HG03066 (cell line): ENCODE data around the gene ACP3.

ENCODE experiments used
- ATAC-seq: cut with Tn5 transposase; IDR thresholded peaks from one replicate; pipeline ENCODE4 v1.9.1; 2021; ENCODE audit warnings: low read depth; ENCODE audit not compliant: unreplicated experiment

The ACP3 gene

GRCh38 chr3:132311841-132312240 is 5.4 kb upstream of the ACP3 start:
- ATAC-seq = no peak

- ATAC-seq = no peak
Measured at GRCh38 chr3:132315851-132316250, 1.4 kb upstream of the ACP3 start.

- ATAC-seq = no peak
Measured at GRCh38 chr3:132318451-132318850, 1.2 kb downstream of the ACP3 start.

- ATAC-seq = no peak
Measured at GRCh38 chr3:132321304-132321703, 4.1 kb downstream of the ACP3 start.

- ATAC-seq = no peak
Measured at GRCh38 chr3:132325103-132325606, 7.9 kb downstream of the ACP3 start.

GRCh38 chr3:132325634-132326033 is 8.4 kb downstream of the ACP3 start:
- no peak for ATAC-seq

- no peak for ATAC-seq
Measured at GRCh38 chr3:132326251-132326650, 9.0 kb downstream of the ACP3 start.

GRCh38 chr3:132332082-132332481 is 14.9 kb downstream of the ACP3 start:
- no peak for ATAC-seq

- no peak for ATAC-seq
Measured at GRCh38 chr3:132332508-132332907, 15.3 kb downstream of the ACP3 start.

- ATAC-seq = no peak
Measured at GRCh38 chr3:132341746-132342145, 24.5 kb downstream of the ACP3 start.

GRCh38 chr3:132342183-132342582 is 25.0 kb downstream of the ACP3 start:
- no peak for ATAC-seq

GRCh38 chr3:132342610-132343009 is 25.4 kb downstream of the ACP3 start:
- no peak for ATAC-seq

GRCh38 chr3:132343018-132343612 is 25.9 kb downstream of the ACP3 start:
- peak; percentile 58 for ATAC-seq

- no peak for ATAC-seq
Measured at GRCh38 chr3:132344666-132345280, 27.6 kb downstream of the ACP3 start.

- ATAC-seq = no peak
Measured at GRCh38 chr3:132346841-132347736, 29.9 kb downstream of the ACP3 start.

- ATAC-seq = no peak
Measured at GRCh38 chr3:132347811-132348210, 30.6 kb downstream of the ACP3 start.

- no peak for ATAC-seq
Measured at GRCh38 chr3:132348531-132348930, 31.3 kb downstream of the ACP3 start.

- ATAC-seq = no peak
Measured at GRCh38 chr3:132350814-132351213, 33.6 kb downstream of the ACP3 start.

GRCh38 chr3:132351222-132351806 is 34.1 kb downstream of the ACP3 start:
- ATAC-seq = no peak

- ATAC-seq = peak; percentile 82
Measured at GRCh38 chr3:132352556-132353143, 35.4 kb downstream of the ACP3 start.
